Measurements from ENCODE around the gene APBA3.

APBA3 gene

DNA sequence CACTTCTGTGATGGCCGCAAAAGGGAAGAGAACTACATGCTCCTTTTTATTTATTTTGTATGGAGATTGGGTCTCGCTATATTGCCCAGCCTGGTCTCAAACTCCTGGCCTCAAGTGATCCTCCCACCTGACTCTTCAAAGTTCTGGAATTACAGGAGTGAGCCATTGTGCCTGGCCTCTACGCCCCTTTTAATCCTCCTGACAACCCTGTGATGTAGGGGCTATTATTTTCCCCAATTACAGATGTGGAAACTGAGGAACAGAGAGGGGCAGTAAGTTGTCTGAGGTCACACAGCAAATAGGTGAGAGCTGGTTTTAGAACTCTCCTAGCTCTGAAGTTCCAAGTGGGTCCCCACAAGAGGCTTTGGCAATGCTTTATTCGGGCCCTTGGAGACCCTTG lies 41.6 kb downstream of the APBA3 start:
- DNase-seq = no peak

DNA sequence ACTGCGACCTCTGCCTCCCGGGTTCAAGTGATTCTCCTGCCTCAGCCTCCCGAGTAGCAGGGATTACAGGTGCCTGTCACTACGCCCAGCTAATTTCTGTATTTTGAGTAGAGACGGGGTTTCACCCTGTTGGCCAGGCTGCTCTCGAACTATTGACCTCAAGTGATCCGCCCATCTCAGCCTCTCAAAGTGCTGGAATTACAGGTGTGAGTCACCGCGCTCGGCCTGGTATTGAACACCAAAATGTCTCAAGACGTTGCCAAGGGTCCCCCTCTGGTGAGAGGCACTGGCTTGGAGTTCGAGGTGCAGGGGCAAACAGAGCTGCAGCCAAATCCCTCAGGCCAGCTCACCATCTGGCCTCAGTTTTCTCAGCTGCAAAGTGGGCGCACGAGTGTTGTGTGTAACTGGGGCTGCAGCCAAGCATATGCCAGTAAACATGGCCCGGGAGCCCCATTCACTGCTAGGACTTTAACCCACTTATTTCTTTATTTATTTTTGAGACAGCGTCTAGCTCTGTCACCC lies 45.3 kb downstream of the APBA3 start:
- no peak for DNase-seq

DNA sequence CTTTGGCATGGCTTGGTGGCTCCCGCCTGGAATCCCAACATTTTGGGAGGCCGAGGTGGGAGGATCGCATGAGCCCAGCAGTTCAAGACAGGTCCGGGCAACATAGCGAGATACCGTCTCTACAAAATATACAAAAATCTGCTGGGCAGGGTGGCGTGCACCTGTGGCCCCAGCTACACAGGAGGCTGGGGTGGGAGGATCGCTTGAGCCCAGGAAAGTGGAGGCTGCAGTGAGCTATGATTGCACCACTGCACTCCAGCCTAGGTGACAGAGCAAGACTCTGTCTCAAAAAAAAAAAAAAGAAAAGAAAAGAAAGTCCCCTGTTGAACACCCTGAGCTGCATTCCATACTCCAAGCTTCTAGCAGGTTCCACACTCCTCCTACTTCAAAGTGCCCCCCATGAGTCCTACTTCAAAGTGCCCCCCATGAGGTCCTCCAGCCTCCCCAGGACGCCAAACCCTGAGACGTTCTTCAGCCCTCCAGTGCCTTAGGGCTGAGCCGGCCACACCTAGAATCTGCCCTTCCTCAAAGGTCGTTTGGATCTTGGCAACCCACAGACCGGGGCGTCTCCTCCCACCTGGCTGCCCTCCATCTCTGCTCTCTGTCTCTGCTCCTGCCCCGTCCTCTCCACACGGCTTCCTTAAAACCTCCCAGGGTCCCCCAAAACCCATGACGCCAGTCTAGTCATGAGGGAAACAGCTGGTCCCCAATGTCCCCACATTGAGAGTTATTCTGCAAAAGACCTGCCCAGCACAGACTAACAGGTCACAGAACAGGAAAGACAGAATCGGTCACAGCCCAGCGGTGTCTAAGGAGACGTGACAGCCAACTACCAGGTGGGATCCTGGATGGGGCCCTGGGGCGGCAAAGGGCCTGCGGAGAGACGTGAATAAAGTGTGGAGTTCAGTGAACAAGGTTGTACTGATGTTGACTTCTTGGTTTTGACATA lies 48.6 kb downstream of the APBA3 start:
- DNase-seq = peak; percentile 41

DNA sequence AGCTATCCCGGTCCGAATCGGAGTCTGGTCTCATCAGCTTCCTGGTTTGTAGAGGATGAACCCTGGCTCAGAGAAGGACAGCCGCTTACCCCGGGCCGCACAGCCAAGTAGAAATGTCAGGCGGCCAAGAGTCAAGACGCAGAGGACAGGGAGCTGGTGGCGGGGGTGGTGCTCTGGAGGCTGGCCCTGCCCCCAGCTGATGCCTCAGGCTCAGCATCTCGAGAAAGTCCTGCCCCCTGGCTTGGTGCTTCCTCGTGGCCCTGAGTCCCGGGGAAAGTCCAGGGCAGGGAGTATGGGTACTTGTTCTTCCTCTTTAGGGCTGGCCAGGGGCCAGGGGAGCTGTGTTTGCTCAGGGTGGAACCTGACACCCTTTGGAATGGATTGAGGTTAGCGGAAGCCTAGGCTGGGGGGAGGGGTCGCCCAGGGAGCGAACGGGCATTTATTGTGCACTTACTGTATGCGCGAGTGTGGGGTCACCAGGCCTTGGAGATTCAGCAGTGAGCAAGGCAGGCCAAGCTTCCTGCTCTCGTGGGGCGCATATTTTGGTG lies 51.2 kb downstream of the APBA3 start:
- no peak for DNase-seq

DNA sequence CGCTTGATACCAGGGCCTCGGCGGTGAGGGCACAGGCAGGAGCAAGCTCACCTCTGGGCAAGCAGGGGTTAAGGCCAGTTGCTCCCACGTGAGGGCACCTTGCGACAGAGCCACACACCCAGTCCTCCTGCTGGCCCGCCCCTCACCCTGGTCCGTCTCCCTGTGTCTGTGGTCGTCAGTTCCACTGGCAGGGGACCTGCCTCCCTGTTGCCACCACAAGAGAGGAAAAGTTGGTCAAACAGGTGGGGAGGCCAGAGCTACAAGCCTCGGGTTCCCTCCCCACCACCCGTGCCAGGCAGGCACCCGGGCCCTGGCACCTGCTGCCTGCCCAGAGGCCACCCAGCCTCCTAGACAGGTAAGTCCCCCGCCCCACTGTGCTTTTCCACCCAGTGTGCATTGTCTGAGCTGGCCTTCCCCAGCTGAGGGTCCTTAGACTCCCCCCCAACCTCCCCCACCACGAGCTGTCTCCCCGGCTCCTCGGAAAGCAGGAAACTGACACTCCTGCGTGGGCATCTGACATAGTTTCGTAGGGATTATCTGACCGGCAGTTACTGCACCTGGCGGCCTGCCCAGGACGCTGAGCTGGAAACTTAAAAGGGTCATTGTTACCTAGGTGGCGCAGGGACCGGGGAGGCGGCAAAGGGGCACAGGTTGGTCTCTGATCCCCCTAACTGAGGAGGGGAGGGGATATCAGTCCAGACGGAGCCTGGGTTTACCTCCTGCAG lies 53.1 kb downstream of the APBA3 start, which contains the start of gene TJP3:
TJP3 (plus strand) TSS at position 178 of the 725 bp plus-strand sequence. CDS start 20,049 bp downstream, outside the sequence.
- peak; percentile 39 for DNase-seq

DNA sequence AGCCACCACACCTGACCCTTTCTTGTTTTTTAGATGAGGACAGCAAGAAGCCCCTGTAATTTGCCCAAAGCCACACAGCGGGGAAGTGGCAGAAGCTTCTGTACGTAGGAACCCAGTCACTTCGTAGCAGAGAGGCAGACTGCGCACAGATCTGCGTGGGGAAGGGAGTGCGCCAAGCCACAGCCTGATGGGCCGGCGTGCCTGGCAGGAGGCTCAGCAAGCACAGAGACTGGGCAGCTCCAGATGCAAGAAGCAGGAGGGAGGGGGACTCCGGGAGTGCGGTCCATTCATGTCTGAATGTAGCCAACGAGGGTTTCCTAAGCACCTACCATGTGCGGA lies 53.7 kb downstream of the APBA3 start:
- no peak for DNase-seq

DNA sequence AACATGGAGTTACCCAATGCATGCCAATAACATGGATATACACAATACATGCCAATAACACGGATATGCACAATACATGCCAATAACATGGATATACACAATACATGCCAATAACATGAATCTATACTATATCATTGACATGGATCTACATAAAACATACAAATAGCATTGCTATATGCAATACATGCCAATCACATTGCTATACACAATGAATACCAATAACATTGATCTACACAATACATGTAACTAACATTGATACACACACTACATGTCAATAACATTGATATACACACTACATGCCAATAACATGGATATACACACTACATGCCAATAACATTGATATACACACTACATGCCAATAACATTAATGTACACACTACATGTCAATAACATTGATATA lies 60.3 kb downstream of the APBA3 start:
- no peak for DNase-seq

Measured in right kidney (tissue), 1 donor.